ENCODE results near the gene PCDH15. TPM values are rescaled to one million over a fixed set of nuclear protein-coding genes. Genes with fewer than 3 reads are reported as not detected.

The PCDH15 gene
- total RNA-seq, 1 experiment from 2014 or later = not detected

- Histone ChIP-seq H3K4me1 (ENCODE audit: insufficient read depth, low read length, poor library complexity, severe bottlenecking) (no peaks in the 10 kb centered on the region), H3K9me3 (ENCODE audit: low read depth, low read length, poor library complexity, severe bottlenecking) (peaks cover 23% of the 10 kb centered on the region), H3K36me3 (ENCODE audit: insufficient read depth, low read length, poor library complexity, severe bottlenecking) (no peaks in the 10 kb centered on the region), H3K4me3 (ENCODE audit: low read depth, low read length, poor library complexity, severe bottlenecking) (no peak overlapping the region), H3K27me3 (replicated peaks; ENCODE audit: insufficient read depth, low read depth, low read length, poor library complexity) (no peaks in the 10 kb centered on the region), H3K27ac (ENCODE audit: low read depth, low read length, poor library complexity, severe bottlenecking) (no peak overlapping the region)
- intact Hi-C loops (cut with micrococcal nuclease; ENCODE audit: unreplicated experiment) = no loop called here
- DNase-seq (ENCODE audit: low spot score) = no peak
- ChIA-PET CTCF (no interaction called here), POLR2A (ENCODE audit: low non-redundant PET) (no interaction called here)
- TF ChIP-seq EZH2 (IDR thresholded peaks at IDR 0.05; ENCODE audit: borderline replicate concordance, low read depth, low read length, poor library complexity, severe bottlenecking) (no peak), CTCF (conservative IDR thresholded peaks at IDR 0.05; ENCODE audit: low read depth, low read length) (no peak)
- BruUV-seq (replicated peaks) = no TSS peak
Measured at GRCh38 chr10:54554028-54554427, 247.0 kb downstream of the PCDH15 start.

GRCh38 chr10:54550016-54550415, 251.0 kb downstream of the PCDH15 start:
- CTCF ChIA-PET = no interaction called here
- Histone ChIP-seq H3K4me3 (ENCODE audit: low read depth, low read length, poor library complexity, severe bottlenecking) (no peak overlapping the region), H3K27me3 (replicated peaks; ENCODE audit: insufficient read depth, low read depth, low read length, poor library complexity) (no peaks in the 10 kb centered on the region), H3K36me3 (ENCODE audit: insufficient read depth, low read length, poor library complexity, severe bottlenecking) (no peaks in the 10 kb centered on the region), H3K4me1 (ENCODE audit: insufficient read depth, low read length, poor library complexity, severe bottlenecking) (no peaks in the 10 kb centered on the region), H3K9me3 (ENCODE audit: low read depth, low read length, poor library complexity, severe bottlenecking) (peaks cover 16% of the 10 kb centered on the region), H3K27ac (ENCODE audit: low read depth, low read length, poor library complexity, severe bottlenecking) (no peak overlapping the region)
- no peak for DNase-seq (ENCODE audit: low spot score)
- POLR2A ChIA-PET (ENCODE audit: low non-redundant PET) = no interaction called here
- intact Hi-C loops (cut with micrococcal nuclease; ENCODE audit: unreplicated experiment) = no loop called here
- BruUV-seq (replicated peaks) = no TSS peak
- TF ChIP-seq EZH2 (IDR thresholded peaks at IDR 0.05; ENCODE audit: borderline replicate concordance, low read depth, low read length, poor library complexity, severe bottlenecking) (no peak), CTCF (conservative IDR thresholded peaks at IDR 0.05; ENCODE audit: low read depth, low read length) (no peak)

GRCh38 chr10:54531296-54531695, 269.7 kb downstream of the PCDH15 start:
- intact Hi-C loops (cut with micrococcal nuclease; ENCODE audit: unreplicated experiment) = no loop called here
- BruUV-seq (replicated peaks) = no TSS peak

More at GRCh38 chr10:54531296-54531695, 269.7 kb downstream of the PCDH15 start:
- Histone ChIP-seq H3K36me3 (ENCODE audit: insufficient read depth, low read length, poor library complexity, severe bottlenecking) (no peaks in the 10 kb centered on the region), H3K9me3 (ENCODE audit: low read depth, low read length, poor library complexity, severe bottlenecking) (peaks cover 18% of the 10 kb centered on the region), H3K4me3 (ENCODE audit: low read depth, low read length, poor library complexity, severe bottlenecking) (no peak overlapping the region), H3K27ac (ENCODE audit: low read depth, low read length, poor library complexity, severe bottlenecking) (no peak overlapping the region), H3K4me1 (ENCODE audit: insufficient read depth, low read length, poor library complexity, severe bottlenecking) (no peaks in the 10 kb centered on the region), H3K27me3 (replicated peaks; ENCODE audit: insufficient read depth, low read depth, low read length, poor library complexity) (no peaks in the 10 kb centered on the region)
- TF ChIP-seq CTCF (conservative IDR thresholded peaks at IDR 0.05; ENCODE audit: low read depth, low read length) (no peak), EZH2 (IDR thresholded peaks at IDR 0.05; ENCODE audit: borderline replicate concordance, low read depth, low read length, poor library complexity, severe bottlenecking) (no peak)
- DNase-seq (ENCODE audit: low spot score) = no peak
- ChIA-PET CTCF (no interaction called here), POLR2A (ENCODE audit: low non-redundant PET) (no interaction called here)

Measured in A673 (cell line).